HG02840 (cell line): Measurements from ENCODE around the gene CATSPERE.
"Not testable (repeated sequence)": the region's sequence is repeated elsewhere in the genome, so short reads cannot be mapped to it uniquely, and the experiment has no call there.

Experiments
- ATAC-seq: cut with Tn5 transposase; IDR thresholded peaks from one replicate; pipeline ENCODE4 v1.9.1; 2021; ENCODE audit warnings: mild to moderate bottlenecking, moderate library complexity, moderate number of reproducible peaks; ENCODE audit not compliant: unreplicated experiment, low FRiP score

The CATSPERE gene

DNA sequence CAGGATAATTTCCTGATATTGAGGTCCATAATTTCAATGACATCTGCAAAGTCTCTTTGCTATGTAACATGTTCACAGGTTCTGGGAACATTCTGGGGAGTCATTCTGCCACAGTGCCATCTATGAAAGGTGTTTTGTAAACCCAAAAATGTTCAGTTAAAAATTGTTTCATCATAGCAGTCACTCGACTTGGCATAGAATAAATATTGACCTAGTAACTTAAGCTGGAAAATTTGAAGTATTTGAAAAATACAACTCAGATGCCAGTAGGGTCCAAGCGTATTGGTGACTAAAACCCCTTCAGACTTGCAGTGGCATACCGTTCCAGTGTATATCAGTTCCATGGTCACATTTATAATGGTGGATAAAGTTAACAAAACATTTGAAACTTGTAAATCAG is 198.6 kb downstream of the CATSPERE start:
- ATAC-seq = no peak

GRCh38 chr1:244660595-244660994 is 199.5 kb downstream of the CATSPERE start:
- ATAC-seq = no peak

DNA sequence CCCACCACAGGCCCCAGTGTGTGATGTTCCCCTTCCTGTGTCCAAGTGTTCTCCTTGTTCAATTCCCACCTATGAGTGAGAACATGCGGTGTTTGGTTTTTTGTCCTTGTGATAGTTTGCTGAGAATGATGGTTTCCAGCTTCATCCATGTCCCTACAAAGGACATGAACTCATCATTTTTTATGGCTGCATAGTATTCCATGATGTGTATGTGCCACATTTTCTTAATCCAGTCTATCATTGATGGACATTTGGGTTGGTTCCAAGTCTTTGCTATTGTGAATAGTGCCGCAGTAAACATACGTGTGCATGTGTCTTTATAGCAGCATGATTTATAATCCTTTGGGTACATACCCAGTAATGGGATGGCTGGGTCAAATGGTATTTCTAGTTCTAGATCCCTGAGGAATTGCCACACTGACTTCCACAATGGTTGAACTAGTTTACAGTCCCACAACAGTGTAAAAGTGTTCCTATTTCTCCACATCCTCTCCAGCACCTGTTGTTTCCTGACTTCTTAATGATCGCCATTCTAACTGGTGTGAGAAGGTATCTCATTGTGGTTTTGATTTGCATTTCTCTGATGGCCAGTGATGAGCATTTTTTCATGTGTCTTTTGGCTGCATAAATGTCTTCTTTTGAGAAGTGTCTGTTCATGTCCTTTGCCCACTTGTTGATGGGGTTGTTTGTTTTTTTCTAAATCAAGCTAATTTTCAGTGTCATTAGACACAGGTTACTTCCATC is 200.7 kb downstream of the CATSPERE start:
- not testable (repeated sequence) for ATAC-seq

GRCh38 chr1:244662599-244662998 is 201.5 kb downstream of the CATSPERE start:
- no peak for ATAC-seq

DNA sequence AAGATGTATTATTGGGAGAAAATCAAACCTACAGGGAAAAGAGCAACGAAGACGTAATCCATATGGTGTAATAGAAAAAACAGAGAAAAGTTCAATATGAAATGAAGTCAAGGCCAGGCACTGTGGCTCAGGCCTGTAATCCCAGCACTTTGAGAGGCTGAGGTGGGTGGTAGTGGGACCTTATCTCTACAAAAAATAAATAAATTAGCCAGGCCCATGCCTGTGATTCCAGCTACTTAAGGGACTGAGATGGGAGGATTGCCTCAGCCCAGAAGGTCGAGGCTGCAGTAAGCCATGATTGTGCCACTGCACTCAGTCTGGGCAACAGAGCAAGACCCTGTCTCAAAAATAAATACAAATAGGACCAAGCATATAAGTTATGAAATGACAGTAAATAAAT is 203.3 kb downstream of the CATSPERE start:
- ATAC-seq = no peak

GRCh38 chr1:244665771-244666217 is 204.7 kb downstream of the CATSPERE start:
- no peak for ATAC-seq

DNA sequence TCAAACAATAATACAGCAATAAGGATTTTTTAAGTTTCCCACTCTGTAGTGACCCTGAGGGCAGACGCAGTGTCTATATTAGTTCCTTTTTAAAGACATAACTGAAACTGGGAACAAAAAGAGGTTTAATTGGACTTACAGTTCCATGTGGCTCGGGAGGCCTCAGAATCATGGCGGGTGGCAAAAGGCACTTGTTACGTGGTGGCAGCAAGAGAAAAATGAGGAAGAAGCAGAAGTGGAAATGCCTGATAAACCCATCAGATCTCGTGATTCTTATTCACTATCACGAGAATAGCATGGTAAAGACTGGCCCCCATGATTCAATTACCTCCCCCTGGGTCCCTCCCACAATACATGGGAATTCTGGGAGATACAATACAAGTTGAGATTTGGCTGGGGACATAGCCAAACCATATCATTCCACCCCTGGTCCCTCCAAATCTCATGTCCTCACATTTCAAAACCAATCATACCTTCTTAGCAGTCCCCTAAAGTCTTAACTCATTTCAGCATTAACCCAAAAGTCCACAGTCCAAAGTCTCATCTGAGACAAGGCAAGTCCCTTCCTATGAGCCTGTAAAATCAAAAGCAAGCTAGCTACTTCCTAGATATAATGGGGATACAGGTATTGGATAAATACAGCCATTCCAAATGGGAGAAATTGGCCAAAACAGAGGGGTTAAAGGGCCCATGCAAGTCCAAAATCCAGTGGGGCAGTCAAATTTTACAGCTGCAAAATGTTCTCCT is 205.8 kb downstream of the CATSPERE start:
- not testable (repeated sequence) for ATAC-seq

DNA sequence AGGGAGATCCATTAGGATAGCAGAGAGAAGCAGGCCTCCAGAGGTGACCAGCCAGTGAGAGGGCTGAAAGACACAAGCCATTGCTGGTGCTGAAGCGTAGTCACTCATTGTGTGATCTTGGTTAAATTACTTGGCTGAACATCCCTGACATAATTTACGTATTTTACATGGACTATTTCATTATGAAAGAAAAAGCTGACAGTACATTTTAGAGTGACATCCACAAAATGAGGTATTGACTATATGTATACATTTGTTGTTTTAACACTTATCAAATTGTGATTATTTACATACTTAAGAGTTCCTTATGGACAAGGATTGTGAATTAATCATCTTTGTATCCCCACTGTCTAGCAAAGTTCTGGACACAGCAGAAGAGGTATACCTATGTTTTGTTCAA is 206.7 kb downstream of the CATSPERE start:
- no peak for ATAC-seq

DNA sequence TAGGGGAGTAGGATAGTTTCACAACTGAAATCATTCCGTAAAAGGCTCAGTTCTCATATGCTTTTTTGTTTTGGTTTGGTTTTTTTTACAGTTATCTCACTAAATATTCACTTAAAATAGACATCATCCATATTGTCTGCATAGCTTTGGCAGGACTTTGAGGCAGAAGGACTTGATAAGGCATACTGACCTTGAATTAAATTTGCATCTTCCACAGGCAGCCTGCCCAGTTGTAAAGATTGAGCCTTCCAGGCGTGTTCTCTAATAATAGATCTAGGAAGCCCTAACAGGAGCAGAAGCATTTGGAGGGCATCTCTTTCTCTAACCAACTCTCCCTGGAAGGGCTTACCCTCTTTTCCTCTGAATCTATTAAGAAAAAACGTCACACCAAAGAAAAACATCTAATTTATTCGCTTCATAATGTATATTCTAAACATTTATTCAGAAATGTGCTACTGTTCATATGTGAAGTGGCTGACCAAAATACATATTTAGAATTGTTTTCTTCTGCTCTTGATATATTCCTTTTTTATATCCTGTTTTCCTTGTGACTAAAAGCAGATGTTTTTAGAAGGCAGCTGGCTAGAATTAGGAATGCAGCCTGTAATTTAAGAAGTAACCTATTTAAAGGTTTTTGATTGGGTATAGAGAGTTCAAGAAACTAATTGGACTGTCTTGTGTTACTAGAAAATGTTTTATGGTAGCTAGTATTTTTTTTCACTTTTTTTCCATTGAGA is 212.0 kb downstream of the CATSPERE start:
- no peak for ATAC-seq

- ATAC-seq = no peak
Observed at GRCh38 chr1:244674446-244674845, 213.4 kb downstream of the CATSPERE start.

DNA sequence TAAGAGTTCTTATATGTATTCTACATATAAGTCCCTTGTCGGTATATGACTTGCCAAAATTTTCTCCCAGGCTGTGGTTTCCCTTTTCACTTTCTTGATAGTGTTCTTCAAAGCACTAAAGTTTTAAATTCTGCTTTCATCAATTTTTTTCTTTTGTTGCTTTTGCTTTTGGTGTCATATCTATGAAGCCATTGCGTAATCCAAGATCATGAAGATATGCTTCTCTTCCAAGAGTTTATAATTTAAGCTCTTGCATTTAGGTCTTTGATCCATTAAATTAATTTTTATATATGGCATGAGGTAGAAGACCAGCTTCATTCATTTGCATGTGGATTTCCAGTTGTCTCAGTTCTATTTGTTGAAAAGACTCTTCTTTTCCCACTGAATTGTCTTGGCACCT is 214.1 kb downstream of the CATSPERE start:
- no peak for ATAC-seq

DNA sequence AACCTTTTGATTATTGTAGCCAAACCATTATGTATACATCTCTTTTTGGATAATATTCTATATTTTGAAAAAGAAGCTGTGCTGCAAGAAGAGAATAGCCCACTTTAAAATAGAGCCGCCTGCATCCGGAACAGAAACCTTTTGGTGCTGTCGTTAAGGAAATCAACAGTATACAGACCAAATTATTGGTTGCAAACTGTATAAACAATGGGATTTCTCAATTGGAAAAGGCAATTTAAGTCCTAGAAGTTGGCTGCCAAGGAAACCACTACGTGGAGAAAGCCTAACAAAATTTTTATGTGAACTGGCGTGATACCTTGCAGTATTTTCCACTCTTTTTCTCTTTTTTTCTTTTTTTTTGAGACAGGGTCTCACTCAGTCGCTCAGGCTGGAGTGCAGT is 217.6 kb downstream of the CATSPERE start:
- ATAC-seq = no peak

DNA sequence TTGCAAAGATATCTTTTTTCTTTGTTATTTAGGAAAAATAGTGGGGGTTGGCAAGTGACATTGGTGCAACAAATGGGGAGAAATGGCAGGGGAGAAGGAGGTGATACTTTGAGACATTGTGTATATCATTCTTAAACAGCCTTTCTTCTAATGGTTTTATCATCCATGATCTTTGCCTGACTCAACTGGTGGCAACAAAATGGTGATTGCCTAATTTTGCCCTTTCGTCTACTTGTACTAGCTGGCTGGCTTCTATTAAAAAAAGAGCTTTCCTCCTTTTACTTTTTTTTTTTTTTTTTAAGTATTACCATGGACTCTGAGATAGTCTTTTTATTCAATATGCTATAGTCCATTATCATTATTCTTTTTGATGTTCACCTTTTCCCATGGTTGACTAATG is 219.6 kb downstream of the CATSPERE start:
- no peak for ATAC-seq

DNA sequence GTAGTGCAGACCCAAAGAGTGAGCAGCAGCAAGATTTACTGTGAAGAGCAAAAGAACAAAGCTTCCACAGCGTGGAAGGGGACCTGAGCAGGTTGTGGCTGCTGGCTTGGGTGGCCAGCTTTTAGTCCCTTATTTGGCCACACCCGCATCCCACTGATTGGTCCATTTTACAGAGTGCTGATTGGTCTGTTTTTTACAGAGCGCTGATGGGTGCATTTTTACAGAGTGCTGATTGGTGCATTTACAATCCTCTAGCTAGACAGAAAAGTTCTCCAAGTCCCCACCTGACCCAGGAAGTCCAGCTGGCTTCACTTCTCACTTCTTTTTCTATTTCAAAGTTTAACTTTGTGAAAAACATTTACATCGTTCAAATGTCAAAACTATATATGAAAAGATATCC is 221.0 kb downstream of the CATSPERE start:
- ATAC-seq = not testable (repeated sequence)
